Spleen (tissue), 11 donors: ENCODE data around the gene TKFC. TPM values are rescaled to one million over a fixed set of nuclear protein-coding genes. Genes with fewer than 3 reads are reported as not detected.

ENCODE experiments used
- DNase-seq: peaks from one replicate; pipeline ENCODE4 v3.0.0-alpha.2; 2020
- H3K27ac ChIP-seq, 8 donors: fragments of 200-600 bp; sonication (generic) in 7 of 8; 1 replicate in 4 of 8; 2 replicates in 4 of 8; pipeline versions ENCODE4 v1.5.0 to v1.8.0; 2016 to 2021; ENCODE audit warnings: inconsistent platforms in 4 of 8, mild to moderate bottlenecking in 4 of 8, moderate library complexity in 1 of 8
- H3K27me3 ChIP-seq, 7 donors: fragments of 200-600 bp; sonication (generic) in 6 of 7; replicated peaks in 1 of 7; 1 replicate in 4 of 7; 2 replicates in 3 of 7; pipeline versions ENCODE4 v1.5.0 to v1.8.0; 2016 to 2021; ENCODE audit warnings: inconsistent platforms in 3 of 7, mild to moderate bottlenecking in 1 of 7
- H3K36me3 ChIP-seq, 6 donors: fragments of 200-600 bp; sonication (generic) in 5 of 6; 1 replicate in 4 of 6; 2 replicates in 2 of 6; pipeline versions ENCODE4 v1.5.0 to v1.8.0; 2016 to 2021; ENCODE audit warnings: inconsistent platforms in 2 of 6
- H3K4me1 ChIP-seq, 6 donors: fragments of 200-600 bp; sonication (generic) in 5 of 6; 1 replicate in 3 of 6; 2 replicates in 3 of 6; pipeline versions ENCODE4 v1.5.0 to v1.8.0; 2016 to 2021; ENCODE audit warnings: inconsistent platforms in 3 of 6
- H3K4me3 ChIP-seq, 8 donors: fragments of 200-600 bp; sonication (generic) in 7 of 8; 1 replicate in 4 of 8; 2 replicates in 4 of 8; pipeline versions ENCODE4 v1.5.0 to v1.8.0; 2016 to 2021; ENCODE audit warnings: inconsistent platforms in 4 of 8, mild to moderate bottlenecking in 4 of 8, moderate library complexity in 2 of 8
- H3K9me3 ChIP-seq, 8 donors: fragments of 200-600 bp; sonication (generic) in 7 of 8; 1 replicate in 4 of 8; 2 replicates in 4 of 8; pipeline versions ENCODE4 v1.5.0 to v1.8.0; 2016 to 2021; ENCODE audit warnings: inconsistent platforms in 4 of 8
- CTCF ChIP-seq, 11 experiments: fragments of 200-600 bp in 7 of 11; fragments of 450-650 bp in 4 of 11; sonication (generic) in 4 of 11; IDR thresholded peaks in 8 of 11; conservative IDR thresholded peaks in 3 of 11; 1 replicate in 7 of 11; 2 replicates in 4 of 11; pipeline versions ENCODE4 v1.4.0 to v1.8.0; 2016 to 2021; ENCODE audit warnings: antibody characterized with exemption in 11 of 11, inconsistent platforms in 4 of 11, mild to moderate bottlenecking in 1 of 11
- POLR2A ChIP-seq, 3 donors: fragments of 450-650 bp; IDR thresholded peaks; one replicate each; pipeline ENCODE4 v1.5.1; 2017; ENCODE audit warnings: antibody characterized with exemption in 3 of 3, mild to moderate bottlenecking in 1 of 3
- POLR2AphosphoS5 ChIP-seq, 3 donors: sonication (generic); formaldehyde crosslinking; IDR thresholded peaks; one replicate each; pipeline ENCODE4 v1.5.1; 2017; ENCODE audit warnings: antibody characterized with exemption in 3 of 3
- WGBS, 5 donors: extraction: QIAGEN DNeasy Blood & Tissue Kit in 3 of 5; methylation state at CpG; one replicate each; pipeline versions ENCODE4 v1.1.5 to v1.1.7; 2013 to 2018; 5-methylcytosine and 5-hydroxymethylcytosine counted together
- intact Hi-C: fragments of 100-400 bp; cut with DNase I; formaldehyde crosslinking; loops from one replicate; pipeline ENCODE4 v1.15.0; 2023; ENCODE audit warnings: low total_unique reads
- polyA plus RNA-seq, 3 donors: library from polyadenylated mRNA; stranded (reverse); fragments of 200-250 nt; gene quantifications; one replicate each; pipeline ENCODE4 v1.2.1, GENCODE V29; 2013
- total RNA-seq, 7 donors: library from RNA; depleted of rRNA in 3 of 7; stranded (reverse); fragments of >200 nt in 3 of 7; fragmentation: NEBNext Ultra II Directional in 4 of 7; extraction: Animal tissue kit (Norgen Biotek cat#: 25700) in 4 of 7; gene quantifications; one replicate each; pipeline versions ENCODE4 v1.1.0 to v1.2.1, GENCODE V29; 2016 to 2021
- donor health status: healthy with polysubstance abuse.
- donor health status: DM: no; HTN: no; CAD: no; lungs with moderate emphysema.
- donor health status: DM: no; HTN: no; CAD: no.
- donor health status: Bipolar disorder and iron deficiency.
- donor health status: healthy.
- donor health status: DM: no; HTN: no; CAD: no.
- donor health status: DM: yes; HTN: yes; CAD: no.

Gene TKFC
- total and polyA plus RNA-seq, 10 donors = 30.6 to 61.5 (median 34.9) TPM

DNA sequence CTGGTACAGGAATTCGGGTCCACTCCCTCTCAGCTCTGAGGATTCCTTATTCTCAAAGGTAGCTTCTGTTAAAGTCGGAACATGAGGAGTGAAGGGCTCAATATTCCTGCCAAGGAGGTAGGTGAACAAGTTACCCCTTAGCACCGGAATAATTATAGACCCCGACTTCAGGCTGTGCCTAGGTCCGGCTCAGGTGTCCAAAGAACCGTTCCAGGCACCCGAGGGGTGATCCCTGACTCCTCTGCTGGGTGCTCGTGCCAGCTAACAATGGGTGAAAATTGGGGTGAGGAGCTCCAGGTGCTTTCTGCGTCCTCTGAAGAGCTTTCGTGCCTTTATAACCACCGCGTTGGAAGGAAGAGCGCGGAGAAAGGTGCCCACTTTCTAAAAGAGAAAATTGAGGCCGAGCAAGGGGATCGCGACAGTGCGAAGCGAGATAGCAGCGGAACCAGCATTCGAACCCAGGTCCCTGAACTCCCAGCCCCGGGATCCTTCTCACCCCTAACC, 28.3 kb downstream of the TKFC start:
- H3K27me3 ChIP-seq = no peaks in the 10 kb centered on the region
- peaks cover 0 to 33% (median 27%) of the 10 kb centered on the region in 6 donors for H3K36me3 ChIP-seq
- H3K4me3 ChIP-seq = peak overlapping the region; percentile 59 to 93 (median 79)
- peak overlapping the region; percentile 98 to 100 (median 99) for H3K27ac ChIP-seq
- no peaks in the 10 kb centered on the region for H3K9me3 ChIP-seq
- TF ChIP-seq POLR2AphosphoS5 (IDR thresholded peaks at IDR 0.05) = no peak
- no peak for TF ChIP-seq POLR2A (IDR thresholded peaks at IDR 0.05)
- no peak for TF ChIP-seq CTCF (IDR thresholded peaks at IDR 0.05 in 8 of 11, conservative IDR thresholded peaks at IDR 0.05 in 3 of 11)
- no peak for DNase-seq
- intact Hi-C loops = no loop called here
- 4 to 5% (median 4%) methylated on average over 20 to 22 of the region's 22 CpGs for WGBS, 5 donors
- H3K4me1 ChIP-seq = peaks cover 41 to 75% (median 67%) of the 10 kb centered on the region in 6 donors

- H3K9me3 ChIP-seq = no peaks in the 10 kb centered on the region
- DNase-seq = peak; percentile 99
- TF ChIP-seq CTCF (IDR thresholded peaks at IDR 0.05 in 8 of 11, conservative IDR thresholded peaks at IDR 0.05 in 3 of 11) (peak in 1 of 11 experiments; percentile 19), POLR2AphosphoS5 (IDR thresholded peaks at IDR 0.05) (peak; percentile 99), POLR2A (IDR thresholded peaks at IDR 0.05) (peak; percentile 89 to 94 (median 92))
- peak within 1 kb of the TSS; percentile 98 to 100 (median 99) for H3K27ac ChIP-seq
- intact Hi-C loops = no loop called here
- peaks cover 0 to 35% (median 33%) of the 10 kb centered on the region in 6 donors for H3K36me3 ChIP-seq
- H3K4me3 ChIP-seq = peak within 1 kb of the TSS; percentile 59 to 93 (median 79)
- WGBS, 5 donors = 0 to 1% (median 1%) methylated on average over 29 to 63 of the region's 63 CpGs
- no peaks in the 10 kb centered on the region for H3K27me3 ChIP-seq
- H3K4me1 ChIP-seq = peaks cover 41 to 69% (median 60%) of the 10 kb centered on the region in 6 donors
Measured at GRCh38 chr11:61361741-61362541, 28.9 kb downstream of the TKFC start, which contains the start of the genes CYB561A3 and TMEM138. Gene CYB561A3 (minus strand): TSS chr11:61361882. CDS start chr11:61356713, 5,169 bp downstream. Gene TMEM138 (plus strand): TSS chr11:61362374. CDS start chr11:61364391, 2,017 bp downstream.

- Histone ChIP-seq H3K4me1 (peaks cover 39 to 66% (median 55%) of the 10 kb centered on the region in 6 donors), H3K36me3 (peaks cover 0 to 41% (median 39%) of the 10 kb centered on the region in 6 donors), H3K27ac (peak overlapping the region; percentile 98 to 100 (median 99)), H3K4me3 (peak overlapping the region; percentile 59 to 93 (median 79)), H3K9me3 (no peaks in the 10 kb centered on the region), H3K27me3 (no peaks in the 10 kb centered on the region)
- DNase-seq = no peak
- no peak for TF ChIP-seq POLR2AphosphoS5 (IDR thresholded peaks at IDR 0.05)
- TF ChIP-seq CTCF (IDR thresholded peaks at IDR 0.05 in 8 of 11, conservative IDR thresholded peaks at IDR 0.05 in 3 of 11) = no peak
- TF ChIP-seq POLR2A (IDR thresholded peaks at IDR 0.05) = no peak
- 0 to 1% (median 0%) methylated on average over 12 of the region's 12 CpGs for WGBS, 5 donors
- intact Hi-C loops = no loop called here
Measured at GRCh38 chr11:61362542-61362875, 29.5 kb downstream of the TKFC start.
